Stimulated activated naive CD8-positive, alpha-beta T cell treated with anti-CD3 and anti-CD28 coated beads, Interleukin-15, Interleukin-2, amounts not matched to agents 100 ng/mL and 50 ng/mL, for 24 hours (primary cell): Measurements from ENCODE around the gene TMX4.
A peak's percentile ranks its signal among the peaks of the same experiment; 100 is the strongest.

ENCODE experiments used
- H3K27ac Mint-ChIP-seq: one replicate; pipeline ENCODE4 v1.8.0; 2021; ENCODE audit warnings: mild to moderate bottlenecking, mixed read lengths
- H3K27me3 Mint-ChIP-seq: one replicate; pipeline ENCODE4 v1.8.0; 2021; ENCODE audit warnings: mixed read lengths
- H3K36me3 Mint-ChIP-seq: one replicate; pipeline ENCODE4 v1.8.0; 2021; ENCODE audit warnings: low read depth, mixed read lengths
- H3K4me1 Mint-ChIP-seq: one replicate; pipeline ENCODE4 v1.8.0; 2021; ENCODE audit warnings: low read depth, mixed read lengths
- H3K4me3 Mint-ChIP-seq: one replicate; pipeline ENCODE4 v1.8.0; 2021; ENCODE audit warnings: mild to moderate bottlenecking, mixed read lengths
- H3K9me3 Mint-ChIP-seq: one replicate; pipeline ENCODE4 v1.8.0; 2021; ENCODE audit warnings: mixed read lengths

TMX4 gene

GRCh38 chr20:8019246-8019997, at the start of gene TMX4:
Gene TMX4 (minus strand): TSS chr20:8019761. CDS start chr20:8019613, 148 bp downstream.
- H3K4me3 Mint-ChIP-seq, result peak within 1 kb of the TSS; percentile 87
- H3K36me3 Mint-ChIP-seq, result peaks cover 11% of the 10 kb centered on the region
- H3K27ac Mint-ChIP-seq, result peak within 1 kb of the TSS; percentile 94
- no peaks in the 10 kb centered on the region for H3K9me3 Mint-ChIP-seq
- H3K4me1 Mint-ChIP-seq, result peaks cover 37% of the 10 kb centered on the region
- no peaks in the 10 kb centered on the region for H3K27me3 Mint-ChIP-seq

GRCh38 chr20:8067082-8067481, 47.5 kb upstream of the TMX4 start:
- Mint-ChIP-seq H3K27ac (no peak overlapping the region), H3K9me3 (no peaks in the 10 kb centered on the region), H3K27me3 (peaks cover 13% of the 10 kb centered on the region), H3K4me3 (no peak overlapping the region), H3K36me3 (no peaks in the 10 kb centered on the region), H3K4me1 (no peaks in the 10 kb centered on the region)

- no peak overlapping the region for H3K27ac Mint-ChIP-seq
- no peak overlapping the region for H3K4me3 Mint-ChIP-seq
- H3K9me3 Mint-ChIP-seq, result no peaks in the 10 kb centered on the region
Observed at GRCh38 chr20:8066662-8067061, 47.1 kb upstream of the TMX4 start.

GRCh38 chr20:8065691-8066090, 46.1 kb upstream of the TMX4 start:
- H3K27me3 Mint-ChIP-seq, result peaks cover 13% of the 10 kb centered on the region
- no peaks in the 10 kb centered on the region for H3K9me3 Mint-ChIP-seq
- no peaks in the 10 kb centered on the region for H3K4me1 Mint-ChIP-seq
- no peak overlapping the region for H3K4me3 Mint-ChIP-seq
- no peak overlapping the region for H3K27ac Mint-ChIP-seq
- no peaks in the 10 kb centered on the region for H3K36me3 Mint-ChIP-seq

More at GRCh38 chr20:8066662-8067061, 47.1 kb upstream of the TMX4 start:
- no peaks in the 10 kb centered on the region for H3K4me1 Mint-ChIP-seq
- peaks cover 13% of the 10 kb centered on the region for H3K27me3 Mint-ChIP-seq
- no peaks in the 10 kb centered on the region for H3K36me3 Mint-ChIP-seq

- no peak overlapping the region for H3K4me3 Mint-ChIP-seq
- no peaks in the 10 kb centered on the region for H3K9me3 Mint-ChIP-seq
- H3K4me1 Mint-ChIP-seq, result no peaks in the 10 kb centered on the region
- no peaks in the 10 kb centered on the region for H3K36me3 Mint-ChIP-seq
- peaks cover 13% of the 10 kb centered on the region for H3K27me3 Mint-ChIP-seq
- H3K27ac Mint-ChIP-seq, result no peak overlapping the region
Observed at GRCh38 chr20:8062756-8063155, 43.2 kb upstream of the TMX4 start.

GRCh38 chr20:8061861-8062518, 42.4 kb upstream of the TMX4 start:
- H3K9me3 Mint-ChIP-seq, result no peaks in the 10 kb centered on the region
- H3K4me1 Mint-ChIP-seq, result no peaks in the 10 kb centered on the region
- H3K4me3 Mint-ChIP-seq, result no peak overlapping the region
- H3K36me3 Mint-ChIP-seq, result no peaks in the 10 kb centered on the region
- H3K27me3 Mint-ChIP-seq, result peaks cover 10% of the 10 kb centered on the region
- H3K27ac Mint-ChIP-seq, result no peak overlapping the region

GRCh38 chr20:8060977-8061376, 41.4 kb upstream of the TMX4 start:
- H3K4me3 Mint-ChIP-seq, result no peak overlapping the region

GRCh38 chr20:8057871-8058270, 38.3 kb upstream of the TMX4 start:
- Mint-ChIP-seq H3K4me1 (no peaks in the 10 kb centered on the region), H3K4me3 (no peak overlapping the region), H3K27ac (no peak overlapping the region), H3K27me3 (no peaks in the 10 kb centered on the region), H3K9me3 (no peaks in the 10 kb centered on the region), H3K36me3 (no peaks in the 10 kb centered on the region)

More at GRCh38 chr20:8060977-8061376, 41.4 kb upstream of the TMX4 start:
- Mint-ChIP-seq H3K27ac (no peak overlapping the region), H3K4me1 (no peaks in the 10 kb centered on the region), H3K27me3 (peaks cover 8% of the 10 kb centered on the region), H3K9me3 (no peaks in the 10 kb centered on the region), H3K36me3 (no peaks in the 10 kb centered on the region)

GRCh38 chr20:8055096-8055495, 35.5 kb upstream of the TMX4 start:
- H3K27ac Mint-ChIP-seq, result no peak overlapping the region
- H3K9me3 Mint-ChIP-seq, result no peaks in the 10 kb centered on the region
- peaks cover 6% of the 10 kb centered on the region for H3K4me1 Mint-ChIP-seq
- no peaks in the 10 kb centered on the region for H3K36me3 Mint-ChIP-seq
- H3K27me3 Mint-ChIP-seq, result no peaks in the 10 kb centered on the region
- no peak overlapping the region for H3K4me3 Mint-ChIP-seq

- no peak overlapping the region for H3K27ac Mint-ChIP-seq
- H3K4me3 Mint-ChIP-seq, result no peak overlapping the region
- peaks cover 2% of the 10 kb centered on the region for H3K27me3 Mint-ChIP-seq
- no peaks in the 10 kb centered on the region for H3K9me3 Mint-ChIP-seq
- H3K36me3 Mint-ChIP-seq, result no peaks in the 10 kb centered on the region
- peaks cover 8% of the 10 kb centered on the region for H3K4me1 Mint-ChIP-seq
Observed at GRCh38 chr20:8050157-8050837, 30.7 kb upstream of the TMX4 start.

GRCh38 chr20:8049310-8049709, 29.7 kb upstream of the TMX4 start:
- Mint-ChIP-seq H3K36me3 (no peaks in the 10 kb centered on the region), H3K4me3 (no peak overlapping the region), H3K4me1 (peaks cover 8% of the 10 kb centered on the region), H3K27ac (no peak overlapping the region), H3K9me3 (no peaks in the 10 kb centered on the region), H3K27me3 (peaks cover 8% of the 10 kb centered on the region)

- H3K4me1 Mint-ChIP-seq, result peaks cover 8% of the 10 kb centered on the region
- H3K4me3 Mint-ChIP-seq, result no peak overlapping the region
- H3K27me3 Mint-ChIP-seq, result peaks cover 23% of the 10 kb centered on the region
- no peaks in the 10 kb centered on the region for H3K36me3 Mint-ChIP-seq
- H3K27ac Mint-ChIP-seq, result no peak overlapping the region
- H3K9me3 Mint-ChIP-seq, result no peaks in the 10 kb centered on the region
Observed at GRCh38 chr20:8045946-8046345, 26.4 kb upstream of the TMX4 start.

- Mint-ChIP-seq H3K4me3 (no peak overlapping the region), H3K27ac (no peak overlapping the region), H3K4me1 (no peaks in the 10 kb centered on the region), H3K36me3 (no peaks in the 10 kb centered on the region), H3K27me3 (peaks cover 23% of the 10 kb centered on the region), H3K9me3 (no peaks in the 10 kb centered on the region)
Observed at GRCh38 chr20:8043687-8044282, 24.2 kb upstream of the TMX4 start.

GRCh38 chr20:8039042-8039441, 19.5 kb upstream of the TMX4 start:
- H3K27ac Mint-ChIP-seq, result no peak overlapping the region
- no peaks in the 10 kb centered on the region for H3K4me1 Mint-ChIP-seq
- no peaks in the 10 kb centered on the region for H3K36me3 Mint-ChIP-seq
- H3K9me3 Mint-ChIP-seq, result no peaks in the 10 kb centered on the region
- peaks cover 19% of the 10 kb centered on the region for H3K27me3 Mint-ChIP-seq
- H3K4me3 Mint-ChIP-seq, result no peak overlapping the region

- Mint-ChIP-seq H3K4me1 (no peaks in the 10 kb centered on the region), H3K36me3 (no peaks in the 10 kb centered on the region), H3K27me3 (peaks cover 7% of the 10 kb centered on the region), H3K27ac (no peak overlapping the region), H3K9me3 (no peaks in the 10 kb centered on the region), H3K4me3 (no peak overlapping the region)
Observed at GRCh38 chr20:8036771-8037170, 17.2 kb upstream of the TMX4 start.
